Activated naive CD8-positive, alpha-beta T cell treated with anti-CD3 and anti-CD28 coated beads, Interleukin-2, amount 50 U/mL, for 16 hours (primary cell): ENCODE measurements around the gene PSME2.

Source experiments
- DNase-seq: peaks from one replicate; pipeline ENCODE4 v3.0.0-alpha.2; 2020; ENCODE audit warnings: low read depth, low spot score

Gene PSME2

DNA sequence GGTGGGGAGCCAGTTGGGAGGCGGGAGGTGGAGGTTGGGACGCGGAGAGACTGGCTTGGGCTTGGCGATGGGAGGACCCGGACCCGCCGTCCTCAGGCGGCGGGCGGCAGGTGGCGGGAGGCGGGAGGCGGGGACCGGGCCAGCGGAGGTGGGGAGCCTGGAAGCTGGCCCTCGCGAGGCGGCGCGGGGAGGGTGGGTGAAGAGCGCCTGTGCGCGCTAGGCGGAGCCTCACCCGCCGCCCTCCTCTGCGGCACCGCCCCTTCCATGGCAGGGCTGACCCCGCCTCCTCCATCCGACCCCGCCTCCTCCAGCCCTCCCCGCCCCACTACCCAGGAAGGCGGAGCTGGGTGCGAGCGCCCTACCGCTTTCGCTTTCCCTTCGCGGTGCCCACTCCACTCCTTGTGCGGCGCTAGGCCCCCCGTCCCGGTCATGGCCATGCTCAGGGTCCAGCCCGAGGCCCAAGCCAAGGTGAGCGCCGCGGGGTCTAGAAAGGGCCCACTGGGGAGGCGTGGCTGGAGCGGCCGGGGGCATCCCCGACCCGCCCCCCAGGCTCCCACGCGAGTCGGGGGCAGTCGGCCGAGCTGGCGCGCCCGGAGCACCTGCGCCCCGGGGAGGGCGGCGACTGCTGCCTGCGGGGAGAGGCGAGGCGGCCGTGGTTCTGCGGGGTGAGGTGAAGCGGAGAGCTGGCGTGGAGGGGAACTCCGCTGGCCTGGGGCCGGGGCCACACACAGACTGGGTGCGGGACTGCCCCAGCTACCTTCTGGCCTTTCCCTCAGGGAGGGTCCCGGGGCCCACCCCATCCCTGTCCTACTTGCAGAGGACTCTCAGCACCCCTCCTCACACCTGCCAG is 10.4 kb downstream of the PSME2 start, which contains the start of gene PSME1:
PSME1 (plus strand) TSS at position 361 of the 850 bp plus-strand sequence; CDS start at position 430, 69 bp downstream.
- peak; percentile 81 for DNase-seq

DNA sequence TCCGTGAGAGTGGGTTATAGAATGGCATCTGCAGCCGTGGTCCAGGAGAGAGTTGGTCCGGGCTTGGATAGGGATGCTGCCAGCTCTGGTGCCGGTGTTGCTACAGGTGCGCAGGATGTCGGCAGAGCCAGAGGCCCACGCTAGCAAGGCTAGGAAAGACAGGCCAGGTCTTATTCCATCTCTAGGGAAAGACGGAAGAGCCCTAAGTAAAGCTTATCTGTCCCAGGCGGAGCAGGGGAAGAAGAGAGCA is 10.9 kb downstream of the PSME2 start:
- no peak for DNase-seq

DNA sequence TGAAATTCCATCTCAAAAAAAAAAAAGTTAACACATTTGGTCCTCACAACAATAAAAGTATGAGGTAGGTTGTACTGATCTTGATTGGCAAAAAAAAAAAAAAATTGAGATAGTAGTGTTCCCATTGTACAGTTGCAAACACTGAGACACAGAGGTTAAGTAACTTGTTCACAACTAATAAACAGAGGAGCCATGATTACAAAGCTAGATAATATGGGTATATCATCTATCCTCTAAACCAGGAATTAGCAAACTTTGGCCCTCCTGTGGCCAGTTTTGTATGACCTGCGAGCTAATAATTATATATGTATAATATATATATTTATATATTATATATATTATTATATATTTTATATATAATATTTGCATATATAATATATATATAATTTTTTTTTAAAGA is 12.7 kb downstream of the PSME2 start:
- no peak for DNase-seq

DNA sequence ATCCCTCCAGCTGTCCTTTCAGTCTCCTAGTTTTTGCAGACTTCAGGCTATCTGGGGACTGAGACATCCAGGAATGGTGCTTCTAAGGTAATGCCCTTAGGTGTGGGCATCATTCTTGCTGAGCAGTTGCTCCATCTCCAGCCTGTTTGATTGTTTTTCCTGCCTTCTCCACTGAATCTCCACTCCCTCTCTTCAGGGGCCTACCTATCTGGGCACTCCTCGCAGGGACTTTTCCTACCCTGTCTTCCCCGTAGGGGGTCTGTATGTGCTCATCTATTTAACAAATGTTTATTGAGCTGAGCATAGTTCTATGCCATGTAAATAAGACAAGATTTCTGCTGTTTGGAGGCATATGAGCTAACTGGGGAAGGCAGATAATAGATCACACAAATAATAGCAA is 13.4 kb downstream of the PSME2 start:
- no peak for DNase-seq

DNA sequence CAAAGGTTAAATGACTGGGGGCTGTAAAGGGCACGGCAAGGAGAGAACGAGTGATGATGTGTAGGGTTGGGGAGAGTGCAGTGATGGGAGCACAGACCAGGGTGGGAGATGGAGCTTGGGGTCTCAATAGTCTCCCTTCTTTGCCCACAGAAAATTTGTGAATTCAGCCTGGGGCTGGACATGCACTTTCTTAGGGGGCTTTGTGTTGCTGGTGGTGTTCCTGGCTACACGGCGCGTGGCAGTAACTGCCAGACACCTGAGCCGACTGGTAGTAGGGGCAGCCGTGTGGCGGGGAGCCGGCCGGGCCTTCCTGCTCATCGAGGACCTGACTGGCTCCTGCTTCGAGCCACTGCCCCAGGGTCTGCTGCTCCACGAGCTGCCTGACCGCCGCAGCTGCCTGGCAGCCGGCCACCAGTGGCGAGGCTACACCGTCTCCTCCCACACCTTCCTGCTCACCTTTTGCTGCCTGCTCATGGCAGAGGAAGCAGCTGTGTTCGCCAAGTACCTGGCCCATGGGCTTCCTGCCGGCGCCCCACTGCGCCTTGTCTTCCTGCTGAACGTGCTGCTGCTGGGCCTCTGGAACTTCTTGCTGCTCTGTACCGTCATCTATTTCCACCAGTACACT is 14.2 kb downstream of the PSME2 start:
- DNase-seq, result no peak

DNA sequence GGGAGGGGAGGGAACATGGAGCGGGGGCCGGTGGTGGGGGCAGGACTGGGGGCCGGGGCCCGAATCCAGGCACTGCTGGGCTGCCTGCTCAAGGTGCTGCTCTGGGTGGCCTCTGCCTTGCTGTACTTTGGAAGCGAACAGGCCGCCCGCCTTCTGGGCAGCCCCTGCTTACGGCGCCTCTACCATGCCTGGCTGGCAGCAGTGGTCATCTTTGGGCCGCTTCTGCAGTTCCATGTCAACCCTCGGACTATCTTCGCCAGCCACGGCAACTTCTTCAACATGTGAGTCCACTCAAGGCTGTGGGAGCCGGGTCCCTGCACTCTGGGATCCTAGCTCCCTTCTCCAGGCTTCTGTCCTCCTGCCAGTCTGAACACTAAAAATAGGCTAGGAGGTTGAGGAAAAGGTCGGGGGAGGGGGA is 14.9 kb downstream of the PSME2 start:
- no peak for DNase-seq

DNA sequence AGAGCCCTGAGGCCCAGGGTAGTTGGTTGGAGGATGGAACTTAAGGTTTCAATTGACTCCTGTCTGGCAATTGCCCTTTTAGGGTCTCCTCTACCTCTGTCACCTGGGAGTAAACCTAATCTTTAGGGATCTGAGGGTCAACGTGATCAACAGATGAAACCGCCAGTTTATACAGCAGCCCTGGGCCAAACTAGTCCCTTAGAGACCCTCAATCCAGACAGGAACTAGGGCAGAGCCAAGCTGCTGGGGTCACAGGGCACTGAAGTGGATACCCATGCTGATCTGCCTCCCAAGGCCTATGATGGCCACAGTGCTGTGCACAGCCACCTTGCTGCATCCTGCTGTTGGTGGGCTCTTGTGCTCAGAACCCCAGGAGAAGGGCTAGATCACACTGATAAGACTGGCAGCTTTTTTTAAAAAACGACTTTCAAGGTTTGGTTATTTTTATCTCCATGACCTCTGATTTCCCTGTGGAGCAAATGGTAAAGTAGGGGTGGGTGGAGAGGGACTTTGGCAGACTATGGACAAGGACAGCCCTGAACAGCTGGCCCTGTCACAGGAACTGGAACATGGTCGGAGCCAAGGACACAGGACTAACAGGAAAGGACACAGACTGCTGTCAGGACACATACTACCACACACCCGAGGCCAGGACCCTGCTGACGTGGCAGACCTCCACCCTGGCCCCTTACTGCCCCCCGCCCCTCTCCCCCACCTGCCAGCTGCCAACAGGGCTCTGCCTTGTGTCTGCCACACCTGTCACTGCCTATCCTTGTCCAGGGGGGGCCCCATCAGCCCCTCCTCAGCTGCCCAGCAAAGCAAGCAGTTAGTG is 15.5 kb downstream of the PSME2 start:
- DNase-seq, result no peak

DNA sequence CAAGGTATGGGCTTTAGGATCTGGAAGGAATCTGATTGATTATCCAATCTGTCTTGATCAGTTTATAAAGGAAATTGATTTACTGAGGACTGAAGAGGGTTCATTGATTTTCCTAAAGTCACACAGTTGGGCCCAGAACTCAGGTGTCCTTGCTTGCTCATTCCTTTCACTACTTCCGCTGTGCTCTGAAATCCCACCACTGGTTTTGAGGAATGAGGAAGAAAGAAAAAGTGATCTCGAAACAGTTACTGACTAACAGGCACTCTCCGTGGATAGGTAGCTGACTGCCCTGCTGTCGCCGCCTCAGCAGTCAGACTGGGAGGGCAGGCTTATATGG is 16.1 kb downstream of the PSME2 start, which contains the start of gene FITM1:
FITM1 (plus strand) TSS at position 280 of the 337 bp plus-strand sequence. CDS start 905 bp downstream, outside the sequence.
- no peak for DNase-seq

DNA sequence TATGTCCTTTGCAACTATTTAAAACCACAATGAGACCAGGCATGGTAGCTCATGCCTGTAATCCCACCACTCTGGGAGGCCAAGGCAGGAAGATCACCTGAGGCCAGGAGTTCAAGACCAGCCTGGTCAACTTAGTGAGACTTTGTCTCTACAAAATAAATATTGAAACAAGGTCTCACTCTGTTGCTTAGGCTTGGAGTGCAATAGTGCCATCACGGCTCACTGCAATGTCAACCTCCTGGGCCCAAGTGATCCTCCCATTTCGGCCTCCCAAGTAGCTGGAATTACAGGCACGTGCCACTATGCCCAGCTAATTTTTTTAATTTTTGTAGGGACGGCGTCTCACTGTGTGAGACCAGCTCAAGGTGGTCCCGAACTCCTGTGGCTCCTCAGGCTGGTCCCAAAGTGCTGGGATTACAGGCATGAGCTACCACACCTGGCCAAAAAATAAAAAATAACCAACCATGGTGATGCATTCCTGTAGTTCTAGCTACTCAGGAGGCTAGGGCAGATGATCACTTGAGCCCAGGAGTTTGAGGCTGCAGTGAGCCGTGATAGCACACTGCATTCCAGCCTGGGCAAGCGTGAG is 16.9 kb downstream of the PSME2 start:
- DNase-seq, result no peak

DNA sequence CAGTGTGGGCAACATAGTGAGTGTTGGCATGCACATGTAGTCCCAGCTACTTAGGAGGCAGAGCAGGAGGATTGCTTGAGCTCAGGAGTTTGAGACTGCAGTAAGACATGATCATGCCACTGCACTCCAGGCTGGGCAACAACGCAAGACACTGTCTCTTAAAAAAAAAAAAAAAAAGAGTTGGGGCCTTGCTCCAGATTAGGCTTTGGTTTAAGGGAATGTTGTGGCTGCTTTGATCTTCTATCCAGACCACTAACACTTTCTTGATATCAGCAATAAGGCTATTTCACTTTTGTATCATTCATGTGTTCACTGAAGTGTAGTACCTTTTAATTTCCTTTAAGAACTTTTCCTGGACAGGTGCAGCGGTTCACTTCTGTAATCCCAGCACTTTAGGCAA is 18.7 kb downstream of the PSME2 start:
- no peak for DNase-seq

DNA sequence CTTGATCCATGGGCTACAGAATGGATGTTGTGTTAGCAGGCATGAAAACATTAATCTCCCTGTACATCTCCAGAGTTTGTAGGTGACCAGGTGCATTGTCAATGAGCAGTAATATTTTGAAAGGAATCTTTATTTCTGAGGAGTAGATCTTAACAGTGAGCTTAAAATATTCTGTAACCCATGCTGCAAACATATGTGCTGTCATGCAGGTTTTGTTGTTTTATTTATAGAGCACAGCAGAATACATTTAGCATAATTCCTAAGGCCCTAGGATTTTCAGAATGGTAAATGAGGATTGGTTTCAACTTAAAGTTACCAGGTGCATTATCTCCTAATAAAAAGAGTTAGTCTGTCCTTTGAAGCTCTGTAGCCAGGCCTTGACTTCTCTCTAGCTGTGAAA is 19.5 kb downstream of the PSME2 start:
- DNase-seq, result no peak

DNA sequence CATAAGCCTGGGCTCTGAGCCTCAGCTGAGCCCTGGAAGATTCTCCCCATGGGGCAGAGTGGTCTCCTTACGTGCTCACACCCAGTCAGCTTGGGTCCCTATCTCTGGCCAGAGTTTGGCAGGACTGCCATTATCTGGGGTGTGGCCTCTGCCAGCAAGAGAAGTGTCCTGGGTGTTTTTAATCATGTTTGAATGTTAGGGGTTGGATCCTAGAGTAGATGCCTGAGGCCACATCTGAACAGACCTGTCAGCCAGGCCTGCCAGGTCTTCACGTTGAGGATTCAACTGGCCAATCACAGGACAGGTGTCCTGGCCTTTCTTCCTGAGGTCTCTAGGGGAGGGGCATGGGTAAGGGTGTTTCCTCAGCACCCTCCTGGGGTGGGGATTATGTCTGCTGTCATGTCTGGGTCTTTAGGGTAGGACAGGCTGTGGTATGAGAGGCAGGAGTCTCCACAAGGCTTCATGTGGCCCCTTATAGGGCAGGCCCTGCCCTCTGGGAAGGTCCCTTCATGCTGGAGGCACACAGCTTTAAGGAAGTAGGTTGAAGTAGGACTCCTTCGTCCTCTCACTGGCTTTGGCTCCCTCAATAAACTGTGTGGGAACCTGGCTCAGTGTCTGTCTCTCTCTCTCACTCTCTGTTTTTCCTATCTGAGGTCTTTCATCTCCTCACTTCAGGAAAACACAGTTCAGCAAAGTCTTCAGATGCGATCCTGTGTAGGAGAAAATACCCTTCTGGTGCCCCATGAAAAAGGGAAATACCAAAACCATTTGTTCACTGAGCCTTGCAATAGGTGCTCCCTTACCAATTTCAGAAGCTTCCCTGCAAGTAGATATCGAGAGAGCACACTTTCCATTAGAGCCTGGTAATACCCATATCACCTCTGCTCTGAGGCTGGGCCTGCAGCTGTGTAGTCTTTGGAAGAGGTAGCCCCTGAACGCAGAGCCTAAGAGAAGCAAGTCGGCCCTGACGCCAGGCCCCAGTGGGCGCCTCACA is 22.7 kb downstream of the PSME2 start:
- no peak for DNase-seq

DNA sequence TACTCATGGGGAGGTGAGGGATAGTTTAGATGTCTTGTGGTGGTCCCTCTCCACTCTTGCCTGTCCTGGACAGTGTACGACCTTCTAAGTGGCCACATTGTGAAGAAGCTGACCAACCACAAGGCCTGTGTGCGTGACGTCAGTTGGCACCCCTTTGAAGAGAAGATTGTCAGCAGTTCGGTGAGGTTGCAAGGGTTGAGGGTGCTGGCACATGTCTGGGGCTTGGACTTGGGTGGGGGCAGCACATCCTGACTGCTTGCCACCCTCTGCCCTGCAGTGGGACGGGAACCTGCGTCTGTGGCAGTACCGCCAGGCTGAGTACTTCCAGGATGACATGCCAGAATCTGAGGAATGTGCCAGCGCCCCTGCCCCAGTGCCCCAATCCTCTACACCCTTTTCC is 23.5 kb downstream of the PSME2 start:
- DNase-seq, result no peak

DNA sequence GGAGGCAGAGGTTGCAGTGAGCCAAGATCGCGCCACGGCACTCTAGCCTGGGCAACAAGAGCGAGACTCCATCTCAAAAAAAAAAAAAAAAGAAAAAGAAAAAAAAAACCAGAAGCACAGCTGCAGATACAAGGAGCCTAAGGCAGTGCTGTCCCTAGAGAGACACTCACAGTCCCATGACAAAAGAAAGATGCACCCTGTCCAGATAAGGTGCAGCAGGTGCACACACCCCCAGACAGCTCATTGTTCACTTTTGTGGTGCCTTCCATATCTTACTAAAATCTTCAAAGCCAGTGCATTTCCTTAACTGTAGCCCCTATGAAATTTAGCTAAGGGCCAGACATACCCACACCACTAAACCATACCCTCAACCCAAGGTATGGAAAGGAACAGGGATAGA is 24.0 kb downstream of the PSME2 start:
- no peak for DNase-seq

DNA sequence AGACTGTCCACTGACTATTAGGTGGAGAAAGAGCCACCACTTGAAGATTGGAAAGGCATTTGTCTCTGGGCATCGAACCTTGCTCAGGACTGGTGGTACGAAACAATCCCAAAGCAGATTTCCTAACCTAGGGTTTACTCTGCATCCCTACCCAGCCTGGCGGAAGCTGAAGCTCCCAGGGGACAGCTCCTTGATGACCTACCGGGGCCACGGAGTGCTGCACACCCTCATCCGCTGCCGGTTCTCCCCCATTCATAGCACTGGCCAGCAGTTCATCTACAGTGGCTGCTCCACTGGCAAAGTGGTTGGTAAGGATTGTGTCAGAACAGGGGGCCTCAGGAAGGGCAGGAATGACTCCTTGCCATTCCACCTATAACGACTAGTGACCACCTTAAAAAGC is 25.2 kb downstream of the PSME2 start:
- no peak for DNase-seq

DNA sequence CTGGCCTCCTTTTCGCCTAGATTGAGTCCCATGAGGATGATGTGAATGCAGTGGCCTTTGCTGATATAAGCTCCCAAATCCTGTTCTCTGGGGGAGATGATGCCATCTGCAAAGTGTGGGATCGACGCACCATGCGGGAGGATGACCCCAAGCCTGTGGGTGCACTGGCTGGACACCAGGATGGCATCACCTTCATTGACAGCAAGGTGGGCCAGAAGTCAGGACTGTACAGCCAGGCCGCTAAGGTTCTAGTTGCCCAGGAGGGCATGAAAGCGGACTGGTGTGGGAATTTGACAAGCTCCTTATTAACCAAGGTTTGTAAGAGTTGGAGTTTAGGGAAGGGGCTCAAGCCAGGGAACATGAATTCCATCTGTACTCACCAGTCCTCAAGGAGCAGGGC is 26.7 kb downstream of the PSME2 start:
- no peak for DNase-seq

DNA sequence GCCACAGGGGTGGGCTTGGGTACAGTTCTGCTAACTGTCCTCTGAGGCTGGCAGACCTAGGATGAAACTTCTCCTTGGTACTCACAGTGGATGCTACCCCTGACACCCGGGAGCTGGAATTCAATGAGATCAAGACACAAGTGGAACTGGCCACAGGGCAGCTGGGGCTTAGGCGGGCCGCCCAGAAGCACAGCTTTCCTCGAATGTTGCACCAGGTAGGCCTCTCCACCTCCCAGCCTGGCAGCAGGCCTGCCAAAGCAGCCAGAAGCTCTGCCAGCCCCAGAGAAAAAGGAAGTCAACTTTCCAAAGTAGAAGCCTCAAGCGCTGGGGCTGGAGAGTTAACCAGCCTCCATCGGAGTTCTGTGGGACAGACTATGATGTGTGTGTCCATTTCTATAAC is 29.2 kb downstream of the PSME2 start:
- DNase-seq, result no peak

DNA sequence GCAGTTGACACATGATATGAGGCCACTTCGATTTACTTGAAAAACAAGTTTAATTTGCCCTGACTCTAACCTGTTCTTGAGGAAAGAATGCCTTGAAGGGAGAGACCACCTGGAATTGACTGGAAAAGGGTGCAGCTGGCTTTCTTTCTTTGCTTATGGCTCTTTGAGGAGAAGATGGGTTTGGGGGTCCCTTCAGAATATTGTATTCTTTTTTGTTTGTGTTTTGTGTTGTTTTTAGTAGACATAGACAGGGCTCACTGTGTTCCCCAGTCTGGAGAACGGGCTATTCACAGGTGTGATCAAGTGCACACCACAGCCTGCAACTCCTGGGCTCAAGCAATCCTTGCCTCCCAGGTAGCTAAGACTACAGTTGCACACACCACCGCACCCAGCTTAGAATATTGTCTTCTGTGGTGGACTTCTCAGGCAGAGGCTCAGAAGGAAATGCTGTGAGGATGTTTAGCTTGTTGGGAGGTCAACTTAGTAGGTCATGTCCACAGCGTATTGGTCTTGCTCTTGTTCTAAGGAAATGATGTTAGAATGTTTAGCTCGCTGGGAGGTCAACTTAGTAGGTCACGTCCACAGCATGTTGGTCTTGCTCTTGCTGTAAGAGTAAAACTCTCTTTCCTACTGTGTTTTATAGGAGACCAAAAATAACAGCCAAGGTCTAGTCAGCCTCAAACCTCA is 30.1 kb downstream of the PSME2 start:
- no peak for DNase-seq

DNA sequence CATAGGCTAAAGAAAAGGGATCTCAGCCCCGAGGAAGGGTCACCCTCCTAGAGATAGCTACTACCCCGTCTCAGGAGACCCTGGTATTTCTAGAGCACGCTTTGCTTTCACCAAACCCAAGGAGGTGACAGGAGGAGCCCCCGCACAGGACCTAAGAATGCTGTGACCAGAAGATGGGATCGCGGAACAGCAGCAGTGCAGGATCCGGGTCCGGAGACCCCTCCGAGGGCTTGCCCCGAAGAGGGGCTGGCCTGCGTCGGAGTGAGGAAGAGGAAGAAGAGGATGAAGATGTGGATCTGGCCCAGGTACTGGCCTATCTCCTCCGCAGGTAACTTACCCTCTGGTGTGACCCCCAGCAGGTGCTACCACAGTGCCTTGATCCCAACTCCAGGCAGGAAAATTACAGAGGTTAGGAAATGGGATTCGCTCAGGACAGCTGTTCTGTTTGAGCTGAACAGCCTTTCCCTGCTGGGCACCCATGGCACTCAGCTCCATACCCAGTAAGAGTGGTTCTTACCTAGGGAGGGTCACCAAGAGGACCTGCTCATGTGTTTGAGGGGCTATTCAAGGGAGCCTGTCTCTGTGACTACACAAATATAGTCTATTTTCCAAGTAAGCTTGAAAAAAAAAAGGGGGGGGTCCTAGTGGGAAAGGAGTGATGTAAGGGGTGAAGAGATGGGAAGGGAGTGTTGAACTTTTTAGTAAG is 30.8 kb downstream of the PSME2 start:
- no peak for DNase-seq
